ENCODE results near the gene SHBG.

DNA sequence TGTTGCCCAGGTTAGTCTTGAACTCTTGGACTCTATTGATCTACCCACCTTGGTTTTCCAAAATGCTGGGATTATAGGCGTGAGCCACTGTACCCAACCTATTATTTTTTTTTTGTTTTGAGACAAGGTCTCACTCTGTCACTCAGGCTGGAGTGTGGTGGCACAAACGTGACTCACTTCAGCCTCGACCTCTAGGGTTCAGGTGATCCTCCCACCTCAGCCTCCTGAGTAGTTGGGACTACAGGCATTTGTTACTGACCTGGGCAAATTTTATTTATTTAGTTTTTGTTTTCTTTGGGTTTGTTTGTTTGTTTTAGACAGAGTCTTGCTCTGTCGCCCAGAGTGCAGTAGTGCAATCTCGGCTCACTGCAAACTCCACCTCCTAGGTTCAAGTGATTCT, 6.3 kb upstream of the SHBG start:
- TF ChIP-seq EP300 (IDR thresholded peaks at IDR 0.05): no peak
- TF ChIP-seq, protein P1, sequence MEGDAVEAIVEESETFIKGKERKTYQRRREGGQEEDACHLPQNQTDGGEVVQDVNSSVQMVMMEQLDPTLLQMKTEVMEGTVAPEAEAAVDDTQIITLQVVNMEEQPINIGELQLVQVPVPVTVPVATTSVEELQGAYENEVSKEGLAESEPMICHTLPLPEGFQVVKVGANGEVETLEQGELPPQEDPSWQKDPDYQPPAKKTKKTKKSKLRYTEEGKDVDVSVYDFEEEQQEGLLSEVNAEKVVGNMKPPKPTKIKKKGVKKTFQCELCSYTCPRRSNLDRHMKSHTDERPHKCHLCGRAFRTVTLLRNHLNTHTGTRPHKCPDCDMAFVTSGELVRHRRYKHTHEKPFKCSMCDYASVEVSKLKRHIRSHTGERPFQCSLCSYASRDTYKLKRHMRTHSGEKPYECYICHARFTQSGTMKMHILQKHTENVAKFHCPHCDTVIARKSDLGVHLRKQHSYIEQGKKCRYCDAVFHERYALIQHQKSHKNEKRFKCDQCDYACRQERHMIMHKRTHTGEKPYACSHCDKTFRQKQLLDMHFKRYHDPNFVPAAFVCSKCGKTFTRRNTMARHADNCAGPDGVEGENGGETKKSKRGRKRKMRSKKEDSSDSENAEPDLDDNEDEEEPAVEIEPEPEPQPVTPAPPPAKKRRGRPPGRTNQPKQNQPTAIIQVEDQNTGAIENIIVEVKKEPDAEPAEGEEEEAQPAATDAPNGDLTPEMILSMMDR (IDR thresholded peaks at IDR 0.05): no peak

Measured in tibial nerve (tissue), 4 donors.